WTC11 (cell line): Measurements from ENCODE around the gene PAAF1. TPM values are rescaled to one million over a fixed set of nuclear protein-coding genes. Genes with fewer than 3 reads are reported as not detected.

ENCODE experiments used
- ATAC-seq: fragments of 200-7000 bp; cut with Tn5 transposase; 2 replicates; pipeline ENCODE4 v1.10.0; 2021; ENCODE audit warnings: mild to moderate bottlenecking, moderate library complexity
- CTCF ChIA-PET: fragments of 300-600 bp; sonication (Branson Sonifier 250); formaldehyde crosslinking; loops from one replicate; lab custom pipeline; 2021; ENCODE audit warnings: antibody characterized with exemption; lab: Charles Lee
- POLR2A ChIA-PET: fragments of 350-600 bp; sonication (Branson Sonifier 250); formaldehyde crosslinking; loops from one replicate; lab custom pipeline; 2021; ENCODE audit warnings: antibody characterized with exemption; lab: Charles Lee
- DNase-seq: peaks from one replicate; pipeline ENCODE4 v3.0.0; 2021; ENCODE audit warnings: low spot score
- H3K27ac Mint-ChIP-seq: 2 replicates; pipeline ENCODE4 v1.8.0; 2021; ENCODE audit warnings: mixed read lengths
- H3K27me3 Mint-ChIP-seq: 2 replicates; pipeline ENCODE4 v1.8.0; 2021; ENCODE audit warnings: low read depth, mild to moderate bottlenecking, moderate library complexity, mixed read lengths
- H3K36me3 Mint-ChIP-seq: 2 replicates; pipeline ENCODE4 v1.8.0; 2021; ENCODE audit warnings: mixed read lengths
- H3K4me1 Mint-ChIP-seq: 2 replicates; pipeline ENCODE4 v1.8.0; 2022; ENCODE audit warnings: mixed read lengths
- H3K4me3 Mint-ChIP-seq: 2 replicates; pipeline ENCODE4 v1.8.0; 2021; ENCODE audit warnings: mild to moderate bottlenecking, moderate library complexity, mixed read lengths
- H3K9me3 Mint-ChIP-seq: 2 replicates; pipeline ENCODE4 v1.8.0; 2021; ENCODE audit warnings: mixed read lengths
- ARID4B ChIP-seq: sonication (generic); formaldehyde crosslinking; IDR thresholded peaks from 2 replicates; pipeline ENCODE4 v1.8.0; 2023; ENCODE audit warnings: missing genetic modification reagents, mild to moderate bottlenecking, borderline replicate concordance
- CREM ChIP-seq: sonication (generic); formaldehyde crosslinking; IDR thresholded peaks from 2 replicates; pipeline ENCODE4 v1.8.1; 2022; ENCODE audit warnings: mild to moderate bottlenecking, missing genetic modification reagents, moderate library complexity
- E2F5 ChIP-seq: sonication (generic); formaldehyde crosslinking; IDR thresholded peaks from 2 replicates; pipeline ENCODE4 v1.8.1; 2022; ENCODE audit warnings: mild to moderate bottlenecking, moderate library complexity, missing genetic modification reagents
- ERG ChIP-seq: fragments of 250-450 bp; sonication (Bioruptor Pico); IDR thresholded peaks from 2 replicates; pipeline ENCODE4 v1.8.0; 2021; ENCODE audit warnings: mild to moderate bottlenecking
- FOXJ3 ChIP-seq: sonication (generic); formaldehyde crosslinking; IDR thresholded peaks from 2 replicates; pipeline ENCODE4 v1.9.0; 2021; ENCODE audit warnings: missing genetic modification reagents, mild to moderate bottlenecking, borderline replicate concordance
- IRF2 ChIP-seq: sonication (generic); formaldehyde crosslinking; IDR thresholded peaks from 2 replicates; pipeline ENCODE4 v1.8.0; 2022; ENCODE audit warnings: low read depth, missing genetic modification reagents, borderline replicate concordance
- JAZF1 ChIP-seq: fragments of 250-450 bp; sonication (Bioruptor Pico); IDR thresholded peaks from 2 replicates; pipeline ENCODE4 v1.9.0; 2021; ENCODE audit warnings: moderate library complexity, mild to moderate bottlenecking, inconsistent platforms
- NFATC4 ChIP-seq: fragments of 250-450 bp; sonication (Bioruptor Pico); IDR thresholded peaks from 2 replicates; pipeline ENCODE4 v1.9.0; 2021; ENCODE audit warnings: mild to moderate bottlenecking
- NFYB ChIP-seq: sonication (generic); formaldehyde crosslinking; conservative IDR thresholded peaks from 2 replicates; pipeline ENCODE4 v1.8.0; 2022; ENCODE audit warnings: low read depth, missing genetic modification reagents
- NR3C1 ChIP-seq: sonication (generic); formaldehyde crosslinking; conservative IDR thresholded peaks from 2 replicates; pipeline ENCODE4 v1.8.1; 2023; ENCODE audit warnings: low read depth, mild to moderate bottlenecking, missing genetic modification reagents
- OVOL2 ChIP-seq: fragments of 250-450 bp; sonication (Bioruptor Pico); IDR thresholded peaks from 2 replicates; pipeline ENCODE4 v1.9.0; 2021; ENCODE audit warnings: mild to moderate bottlenecking, borderline replicate concordance
- PRRX2 ChIP-seq: fragments of 250-450 bp; sonication (Bioruptor Pico); IDR thresholded peaks from 2 replicates; pipeline ENCODE4 v1.8.0; 2021; ENCODE audit warnings: mild to moderate bottlenecking
- RORB ChIP-seq: fragments of 250-450 bp; sonication (Bioruptor Pico); IDR thresholded peaks from 2 replicates; pipeline ENCODE4 v1.9.0; 2021; ENCODE audit warnings: mild to moderate bottlenecking
- TEAD1 ChIP-seq: sonication (generic); formaldehyde crosslinking; IDR thresholded peaks from 2 replicates; pipeline ENCODE4 v1.8.0; 2022; ENCODE audit warnings: mild to moderate bottlenecking, missing genetic modification reagents
- ZBTB21 ChIP-seq: sonication (generic); formaldehyde crosslinking; IDR thresholded peaks from 2 replicates; pipeline ENCODE4 v1.8.1; 2023; ENCODE audit warnings: mild to moderate bottlenecking, missing genetic modification reagents, borderline replicate concordance
- ZMAT4 ChIP-seq: fragments of 250-450 bp; sonication (Bioruptor Pico); IDR thresholded peaks from 2 replicates; pipeline ENCODE4 v1.9.0; 2021; ENCODE audit warnings: mild to moderate bottlenecking
- ZNF121 ChIP-seq: sonication (generic); formaldehyde crosslinking; IDR thresholded peaks from 2 replicates; pipeline ENCODE4 v1.8.0; 2023; ENCODE audit warnings: missing genetic modification reagents
- ZNF317 ChIP-seq: sonication (generic); formaldehyde crosslinking; IDR thresholded peaks from 2 replicates; pipeline ENCODE4 v1.8.1; 2023; ENCODE audit warnings: low read depth, mild to moderate bottlenecking, moderate library complexity, missing genetic modification reagents, borderline replicate concordance
- ZNF425 ChIP-seq: fragments of 250-450 bp; sonication (Bioruptor Pico); conservative IDR thresholded peaks from 2 replicates; pipeline ENCODE4 v1.9.0; 2021; ENCODE audit warnings: mild to moderate bottlenecking
- ZNF532 ChIP-seq: fragments of 250-450 bp; sonication (Bioruptor Pico); IDR thresholded peaks from 2 replicates; pipeline ENCODE4 v1.9.0; 2021; ENCODE audit warnings: mild to moderate bottlenecking, borderline replicate concordance
- total RNA-seq: library from RNA; stranded (reverse); gene quantifications from 3 replicates; pipeline ENCODE4 v1.2.3, GENCODE V29; 2021

The PAAF1 gene
- total RNA-seq, 1 experiment from 2014 or later = 27.7 TPM

- no peak overlapping the region for H3K4me3 Mint-ChIP-seq
- no peak overlapping the region for H3K27ac Mint-ChIP-seq
- DNase-seq (no peak), ATAC-seq (no peak)
- H3K36me3 Mint-ChIP-seq = peaks cover 67% of the 10 kb centered on the region
- H3K4me1 Mint-ChIP-seq = peaks cover 19% of the 10 kb centered on the region
- POLR2A ChIA-PET = no interaction called here
- H3K9me3 Mint-ChIP-seq = no peaks in the 10 kb centered on the region
- no peaks in the 10 kb centered on the region for H3K27me3 Mint-ChIP-seq
- CTCF ChIA-PET = no interaction called here
- no peak for TF ChIP-seq FOXJ3 (CRISPR knock-in tag)
- TF ChIP-seq ARID4B = no peak
- no peak for TF ChIP-seq IRF2 (CRISPR knock-in tag)
- TF ChIP-seq OVOL2 (CRISPR knock-in tag) = no peak
- no peak for TF ChIP-seq ZNF317
- no peak for TF ChIP-seq RORB (CRISPR knock-in tag)
- TF ChIP-seq JAZF1 (CRISPR knock-in tag) = no peak
- TF ChIP-seq ZNF121 (CRISPR knock-in tag) = no peak
- TF ChIP-seq NFYB (CRISPR knock-in tag) = no peak
- TF ChIP-seq ZNF532 = no peak
Observed at GRCh38 chr11:73976451-73977151, 99.8 kb downstream of the PAAF1 start.

- ATAC-seq (no peak), DNase-seq (no peak)
- peaks cover 67% of the 10 kb centered on the region for H3K36me3 Mint-ChIP-seq
- H3K9me3 Mint-ChIP-seq = no peaks in the 10 kb centered on the region
- H3K4me3 Mint-ChIP-seq = no peak overlapping the region
- peaks cover 24% of the 10 kb centered on the region for H3K4me1 Mint-ChIP-seq
- ChIA-PET CTCF (no interaction called here), POLR2A (no interaction called here)
- H3K27ac Mint-ChIP-seq = no peak overlapping the region
- H3K27me3 Mint-ChIP-seq = no peaks in the 10 kb centered on the region
- no peak for TF ChIP-seq NFATC4
- TF ChIP-seq NFYB (CRISPR knock-in tag) = no peak
- no peak for TF ChIP-seq TEAD1
- no peak for TF ChIP-seq PRRX2 (CRISPR knock-in tag)
- no peak for TF ChIP-seq ZMAT4 (CRISPR knock-in tag)
- no peak for TF ChIP-seq NR3C1 (CRISPR knock-in tag)
- no peak for TF ChIP-seq E2F5
- no peak for TF ChIP-seq CREM (CRISPR knock-in tag)
- no peak for TF ChIP-seq ZNF425 (CRISPR knock-in tag)
- TF ChIP-seq ERG = no peak
- TF ChIP-seq ZBTB21 = no peak
Observed at GRCh38 chr11:73977856-73978519, 101.2 kb downstream of the PAAF1 start.
